ENCODE results near the gene OR51A7. TPM values are rescaled to one million over a fixed set of nuclear protein-coding genes. Genes with fewer than 3 reads are reported as not detected.
"Not testable (repeated sequence)": the region's sequence is repeated elsewhere in the genome, so short reads cannot be mapped to it uniquely, and the experiment has no call there.

Gene OR51A7
- polyA plus RNA-seq, 1 experiment = not detected

- no peak within 1 kb of the TSS for H3K4me3 ChIP-seq (ENCODE audit: low read depth, low read length)
- H3K27me3 ChIP-seq (ENCODE audit: control insufficient read depth, insufficient read depth, low read length) = no peaks in the 10 kb centered on the region
- CTCF ChIA-PET = no interaction called here
- POLR2A ChIA-PET = no interaction called here
- DNase-seq (ENCODE audit: low read depth) = no peak
- no peak for TF ChIP-seq CTCF (IDR thresholded peaks at IDR 0.05; ENCODE audit: insufficient read depth, low read depth, low read length)
- no peaks in the 10 kb centered on the region for H3K36me3 ChIP-seq (ENCODE audit: control insufficient read depth, insufficient read depth, low read length)
These were observed 43.9 kb downstream of the OR51A7 start, which contains the start of gene OR51A4 for GRCh38 chr11:4947505-4947904. TSS of gene OR51A4 (minus strand) at chr11:4947605. CDS start at chr11:4947100, 505 bp downstream.

GRCh38 chr11:4955613-4956012, 52.0 kb downstream of the OR51A7 start, which contains the start of gene OR51A2:
TSS of gene OR51A2 (minus strand) at chr11:4955713. CDS start at chr11:4955713, 0 bp downstream.
- H3K4me3 ChIP-seq (ENCODE audit: low read depth, low read length); H3K27me3 ChIP-seq (ENCODE audit: control insufficient read depth, insufficient read depth, low read length); CTCF ChIA-PET; H3K36me3 ChIP-seq (ENCODE audit: control insufficient read depth, insufficient read depth, low read length); DNase-seq (ENCODE audit: low read depth); POLR2A ChIA-PET: not testable (repeated sequence)

- Histone ChIP-seq H3K36me3 (ENCODE audit: control insufficient read depth, insufficient read depth, low read length) (no peaks in the 10 kb centered on the region), H3K4me3 (ENCODE audit: low read depth, low read length) (no peak overlapping the region), H3K27me3 (ENCODE audit: control insufficient read depth, insufficient read depth, low read length) (no peaks in the 10 kb centered on the region)
- DNase-seq (ENCODE audit: low read depth) = no peak
- TF ChIP-seq CTCF (IDR thresholded peaks at IDR 0.05; ENCODE audit: insufficient read depth, low read depth, low read length) = no peak
- POLR2A ChIA-PET = no interaction called here
- CTCF ChIA-PET = no interaction called here
These were observed 53.8 kb downstream of the OR51A7 start for GRCh38 chr11:4957396-4957795.

Other genes starting within 250 kb of the OR51A7 start
- not detected in 2 replicates for gene OR51E2, start 205.9 kb upstream of the OR51A7 start, polyA plus RNA-seq (2011; rRNA removed)
- gene MMP26, start 199.0 kb upstream of the OR51A7 start, polyA plus RNA-seq (2011; rRNA removed) = not detected in 2 replicates
- gene OR51F1, start 133.8 kb upstream of the OR51A7 start, polyA plus RNA-seq (2011; rRNA removed) = not detected in 2 replicates
- not detected in 2 replicates for gene OR52R1, start 99.4 kb upstream of the OR51A7 start, polyA plus RNA-seq (2011; rRNA removed)
- gene OR51F2, start 82.5 kb upstream of the OR51A7 start, polyA plus RNA-seq (2011; rRNA removed) = not detected in 2 replicates
- not detected in 2 replicates for gene OR51S1, start 54.6 kb upstream of the OR51A7 start, polyA plus RNA-seq (2011; rRNA removed)
- gene OR51T1, start 21.9 kb upstream of the OR51A7 start, polyA plus RNA-seq (2011; rRNA removed) = not detected in 2 replicates
- gene OR51G2, start 15.6 kb downstream of the OR51A7 start, polyA plus RNA-seq (2011; rRNA removed) = not detected in 2 replicates
- not detected in 2 replicates for gene OR51G1, start 20.6 kb downstream of the OR51A7 start, polyA plus RNA-seq (2011; rRNA removed)
- not detected in 2 replicates for gene OR51A4, start 43.8 kb downstream of the OR51A7 start, polyA plus RNA-seq (2011; rRNA removed)
- not detected in 2 replicates for gene OR51A2, start 51.9 kb downstream of the OR51A7 start, polyA plus RNA-seq (2011; rRNA removed)
- not detected in 2 replicates for gene OR51L1, start 91.1 kb downstream of the OR51A7 start, polyA plus RNA-seq (2011; rRNA removed)
- gene OR52J3, start 142.7 kb downstream of the OR51A7 start, polyA plus RNA-seq (2011; rRNA removed) = not detected in 2 replicates
- not detected in 2 replicates for gene OR52E2, start 155.8 kb downstream of the OR51A7 start, polyA plus RNA-seq (2011; rRNA removed)
- gene OR52E1, start 165.8 kb downstream of the OR51A7 start, polyA plus RNA-seq (2011; rRNA removed) = not detected in 2 replicates
- gene OR52A5, start 234.6 kb downstream of the OR51A7 start, polyA plus RNA-seq (2011; rRNA removed) = not detected in 2 replicates

Data from BJ (cell line).